A549 (cell line): Measurements from ENCODE around the gene GOLGA5. TPM values are rescaled to one million over a fixed set of nuclear protein-coding genes. Genes with fewer than 3 reads are reported as not detected.
"Not testable (repeated sequence)": the region's sequence is repeated elsewhere in the genome, so short reads cannot be mapped to it uniquely, and the experiment has no call there.

Experiments used
- ATAC-seq, 2 experiments: fragments of 200-7000 bp in 1 of 2; fragments of >200 bp in 1 of 2; cut with Nextera tagmentation in 1 of 2; cut with Tn5 transposase in 1 of 2; 3 replicates each; pipeline versions ENCODE4 v1.8.0 to v1.9.1; 2018 to 2020; ENCODE audit warnings: mild to moderate bottlenecking in 1 of 2, moderate library complexity in 1 of 2
- CTCF ChIA-PET: fragments of 300-600 bp; sonication (Branson Sonifier 250); formaldehyde crosslinking; extraction: SDS; loops from one replicate; lab custom pipeline; 2021; ENCODE audit warnings: antibody characterized with exemption, inconsistent platforms; lab: Yijun Ruan, JAX
- POLR2A ChIA-PET: fragments of 350-600 bp; formaldehyde crosslinking; extraction: SDS; loops from one replicate; lab custom pipeline; 2021; ENCODE audit warnings: antibody characterized with exemption, inconsistent platforms; lab: Yijun Ruan, JAX
- DNase-seq, 2 experiments: peaks; one replicate each; pipeline versions ENCODE4 v3.0.0 to v3.0.0-alpha.2; 2011 to 2016; ENCODE audit warnings: low read depth in 1 of 2, low spot score in 1 of 2
- FAIRE-seq: peaks from 2 replicates; lab custom pipeline; 2011; peaks lifted over from hg19 to GRCh38; lab: Jason Lieb, UNC
- H3K27ac ChIP-seq, 2 experiments: fragments of >200 bp; sonication (Bioruptor Twin); formaldehyde crosslinking; 3 replicates each; pipeline ENCODE4 v1.5.1; 2016 to 2017
- H3K4me1 ChIP-seq: fragments of >200 bp; sonication (Bioruptor Twin); formaldehyde crosslinking; 3 replicates; pipeline ENCODE4 v1.6.1; 2016
- H3K4me2 ChIP-seq: fragments of >200 bp; sonication (Bioruptor Twin); formaldehyde crosslinking; 3 replicates; pipeline ENCODE4 v1.6.1; 2016
- H3K4me3 ChIP-seq: fragments of >200 bp; sonication (Bioruptor Twin); formaldehyde crosslinking; 3 replicates; pipeline ENCODE4 v1.5.1; 2016
- H3K9me3 ChIP-seq: fragments of >200 bp; sonication (Bioruptor Twin); formaldehyde crosslinking; 3 replicates; pipeline ENCODE4 v1.6.1; 2016
- ATOH8 ChIP-seq: fragments of 250-450 bp; sonication (Bioruptor Pico); IDR thresholded peaks from 2 replicates; pipeline ENCODE4 v1.5.0; 2020; ENCODE audit warnings: low read depth, mild to moderate bottlenecking, moderate library complexity
- BCL3 ChIP-seq: fragments of >200 bp; sonication (Bioruptor Twin); formaldehyde crosslinking; IDR thresholded peaks from 3 replicates; pipeline ENCODE4 v1.6.1; 2016
- CBX8 ChIP-seq: fragments of 200-600 bp; sonication (generic); IDR thresholded peaks from 2 replicates; pipeline ENCODE4 v1.6.1; 2016
- CEBPB ChIP-seq, 2 experiments: fragments of >200 bp in 1 of 2; sonication (Bioruptor Twin) in 1 of 2; formaldehyde crosslinking in 1 of 2; IDR thresholded peaks; 2 replicates each; pipeline ENCODE4 v1.6.1; 2012 to 2016
- CTCF ChIP-seq: fragments of >200 bp; sonication (Bioruptor Twin); formaldehyde crosslinking; IDR thresholded peaks from 3 replicates; pipeline ENCODE4 v1.5.1; 2016
- ELK1 ChIP-seq: fragments of 150-350 bp; IDR thresholded peaks from 2 replicates; pipeline ENCODE4 v1.6.1; 2014; ENCODE audit warnings: low read depth, mild to moderate bottlenecking, low read length
- FOSB ChIP-seq: fragments of 250-450 bp; sonication (Bioruptor Pico); IDR thresholded peaks from 2 replicates; pipeline ENCODE4 v1.5.0; 2020; ENCODE audit warnings: mild to moderate bottlenecking, moderate library complexity
- HES2 ChIP-seq: fragments of >200 bp; sonication (Bioruptor Twin); formaldehyde crosslinking; IDR thresholded peaks from 2 replicates; pipeline ENCODE4 v1.6.1; 2016
- HOXA7 ChIP-seq: fragments of 250-450 bp; sonication (Bioruptor Pico); IDR thresholded peaks from 2 replicates; pipeline ENCODE4 v1.5.0; 2020; ENCODE audit warnings: mild to moderate bottlenecking, moderate library complexity
- HOXB13 ChIP-seq: fragments of 250-450 bp; sonication (Bioruptor Pico); IDR thresholded peaks from 2 replicates; pipeline ENCODE4 v1.5.0; 2020; ENCODE audit warnings: low read depth, mild to moderate bottlenecking, moderate library complexity
- JUNB ChIP-seq: fragments of >200 bp; sonication (Bioruptor Twin); formaldehyde crosslinking; IDR thresholded peaks from 2 replicates; pipeline ENCODE4 v1.6.1; 2016
- NFE2L2 ChIP-seq: fragments of 150-350 bp; conservative IDR thresholded peaks from 2 replicates; pipeline ENCODE4 v1.6.1; 2014; ENCODE audit warnings: low read length
- NPAS2 ChIP-seq: fragments of 250-450 bp; sonication (Bioruptor Pico); IDR thresholded peaks from 2 replicates; pipeline ENCODE4 v1.8.0; 2022; ENCODE audit warnings: mild to moderate bottlenecking, moderate library complexity, borderline replicate concordance
- NR3C1 ChIP-seq: fragments of >200 bp; sonication (Bioruptor Twin); formaldehyde crosslinking; IDR thresholded peaks from 3 replicates; pipeline ENCODE4 v1.6.1; 2017
- REST ChIP-seq: fragments of 200-600 bp; sonication (generic); IDR thresholded peaks from 2 replicates; pipeline ENCODE4 v1.6.1; 2016; ENCODE audit warnings: antibody characterized with exemption, mild to moderate bottlenecking, moderate library complexity
- SMC3 ChIP-seq: fragments of >200 bp; sonication (Bioruptor Twin); formaldehyde crosslinking; IDR thresholded peaks from 3 replicates; pipeline ENCODE4 v1.6.1; 2018; ENCODE audit warnings: inconsistent platforms
- ZC3H11A ChIP-seq: fragments of 450-650 bp; IDR thresholded peaks from 2 replicates; pipeline ENCODE4 v1.6.1; 2014; ENCODE audit warnings: antibody characterized with exemption, mild to moderate bottlenecking
- ZFP36 ChIP-seq: fragments of 450-650 bp; IDR thresholded peaks from 2 replicates; pipeline ENCODE4 v1.6.1; 2014; ENCODE audit warnings: borderline replicate concordance; ENCODE audit not compliant: partially characterized antibody
- WGBS: methylation state at CpG from one replicate; pipeline ENCODE4 v1.1.6; 2017; ENCODE audit errors: missing lambda C conversion rate; 5-methylcytosine and 5-hydroxymethylcytosine counted together
- polyA plus RNA-seq, 4 experiments: library from polyadenylated mRNA; depleted of rRNA in 3 of 4; stranded (reverse); fragments of >200 nt; fragmentation: RNase III in 1 of 4; extraction: RNeasy Plus Mini Kit Qiagen cat#74134 plus additional on column Dnase treatment in 1 of 4; gene quantifications; 2 replicates in 3 of 4; 3 replicates in 1 of 4; pipeline ENCODE4 v1.2.3, GENCODE V29; 2011 to 2017

Gene GOLGA5
- polyA plus RNA-seq, 2 of the 4 experiments (the other 2 are of a cell fraction): 31.9 to 53.8 TPM

- TF ChIP-seq CBX8 (no peak), REST (no peak), HES2 (no peak), ZFP36 (no peak), ELK1 (no peak), SMC3 (no peak), NR3C1 (no peak)
- TF ChIP-seq, all 56 proteins: peak for 0
- WGBS: 53% methylated on average over 4 of the region's 4 CpGs
- no peak for FAIRE-seq
- no peak overlapping the region for H3K27ac ChIP-seq
- ChIA-PET CTCF (no interaction called here), POLR2A (no interaction called here)
- H3K9me3 ChIP-seq: no peaks in the 10 kb centered on the region
- no peak overlapping the region for H3K4me3 ChIP-seq
- no peaks in the 10 kb centered on the region for H3K4me1 ChIP-seq
- H3K4me2 ChIP-seq: no peak overlapping the region
- ATAC-seq: no peak
- DNase-seq: no peak
Observed at GRCh38 chr14:92848887-92849286, 54.8 kb downstream of the GOLGA5 start.

GRCh38 chr14:92850492-92850891 lies 56.4 kb downstream of the GOLGA5 start:
- WGBS: 7% methylated on average over 2 of the region's 2 CpGs
- H3K4me1 ChIP-seq: no peaks in the 10 kb centered on the region
- H3K27ac ChIP-seq: no peak overlapping the region
- DNase-seq: no peak
- no peak for FAIRE-seq
- POLR2A ChIA-PET: no interaction called here
- TF ChIP-seq JUNB (no peak), ATOH8 (CRISPR knock-in tag) (no peak), HOXB13 (CRISPR knock-in tag) (no peak), NPAS2 (CRISPR knock-in tag) (no peak), NFE2L2 (no peak), CTCF (no peak), CEBPB (IDR thresholded peaks at IDR 0.05) (no peak), FOSB (no peak), HOXA7 (CRISPR knock-in tag) (no peak), HES2 (no peak), NR3C1 (no peak), ZC3H11A (no peak), ZFP36 (no peak), BCL3 (no peak), SMC3 (no peak)
- TF ChIP-seq, all 56 proteins: peak for 0
- H3K4me3 ChIP-seq: no peak overlapping the region
- H3K4me2 ChIP-seq: no peak overlapping the region
- no peaks in the 10 kb centered on the region for H3K9me3 ChIP-seq
- ATAC-seq: no peak
- CTCF ChIA-PET: no interaction called here

GRCh38 chr14:92853136-92853535 lies 59.0 kb downstream of the GOLGA5 start:
- H3K4me2 ChIP-seq: peak overlapping the region; percentile 54
- CTCF ChIA-PET: interaction anchor here (0.7 to 1.2 kb wide), 2 partner anchors 27 to 260 kb away, joined by 3 read pairs; no protein-coding TSS in a partner anchor
- ATAC-seq, FAIRE-seq, H3K27ac ChIP-seq, H3K9me3 ChIP-seq, H3K4me1 ChIP-seq, H3K4me3 ChIP-seq, DNase-seq, POLR2A ChIA-PET: not testable (repeated sequence)
- 24% methylated on average over 5 of the region's 8 CpGs for WGBS
